CD4-positive, alpha-beta memory T cell (primary cell): Measurements from ENCODE around the gene PARP8. TPM values are rescaled to one million over a fixed set of nuclear protein-coding genes. Genes with fewer than 3 reads are reported as not detected.
"Not testable (repeated sequence)": the region's sequence is repeated elsewhere in the genome, so short reads cannot be mapped to it uniquely, and the experiment has no call there.

ENCODE experiments used
- CTCF ChIA-PET: fragments of 350-600 bp; sonication (Branson Sonifier 250); formaldehyde crosslinking; loops from one replicate; lab custom pipeline; 2021; ENCODE audit warnings: inconsistent platforms; ENCODE audit not compliant: partially characterized antibody; lab: Charles Lee
- POLR2A ChIA-PET: fragments of 350-600 bp; sonication (Branson Sonifier 250); formaldehyde crosslinking; loops from one replicate; lab custom pipeline; 2021; ENCODE audit not compliant: partially characterized antibody; lab: Charles Lee
- DNase-seq, 5 donors: peaks; one replicate each; pipeline versions ENCODE4 v3.0.0 to v3.0.0-alpha.2; 2020 to 2022; ENCODE audit warnings: mixed read lengths in 1 of 5
- H3K27ac ChIP-seq: one replicate; pipeline ENCODE4 v1.7.0; 2013; ENCODE audit warnings: low read depth, low read length
- H3K27me3 ChIP-seq: 2 replicates; pipeline ENCODE4 v1.7.0; 2013; ENCODE audit warnings: mild to moderate bottlenecking, low read length, moderate library complexity; ENCODE audit not compliant: insufficient read depth
- H3K36me3 ChIP-seq: 2 replicates; pipeline ENCODE4 v1.7.0; 2013; ENCODE audit warnings: mild to moderate bottlenecking, low read length, moderate library complexity; ENCODE audit not compliant: insufficient read depth
- H3K4me1 ChIP-seq: 2 replicates; pipeline ENCODE4 v1.7.0; 2013; ENCODE audit warnings: mild to moderate bottlenecking, low read length, moderate library complexity; ENCODE audit not compliant: insufficient read depth
- H3K4me3 ChIP-seq, 2 donors: one replicate each; pipeline ENCODE4 v1.7.0; 2013; ENCODE audit warnings: low read length in 2 of 2, mild to moderate bottlenecking in 1 of 2
- H3K9me3 ChIP-seq, 2 donors: one replicate each; pipeline ENCODE4 v1.7.0; 2013; ENCODE audit warnings: low read length in 2 of 2, control low read depth in 1 of 2; ENCODE audit not compliant: control insufficient read depth in 1 of 2
- H3K27ac Mint-ChIP-seq, 7 donors: one replicate each; pipeline ENCODE4 v1.8.0; 2020 to 2021; ENCODE audit warnings: mixed read lengths in 7 of 7, mild to moderate bottlenecking in 6 of 7, inconsistent platforms in 3 of 7, moderate library complexity in 3 of 7
- H3K27me3 Mint-ChIP-seq, 2 donors: one replicate each; pipeline ENCODE4 v1.8.0; 2020 to 2021; ENCODE audit warnings: mixed read lengths in 2 of 2
- H3K36me3 Mint-ChIP-seq, 2 donors: one replicate each; pipeline ENCODE4 v1.8.0; 2020 to 2021; ENCODE audit warnings: mixed read lengths in 2 of 2, inconsistent platforms in 1 of 2, mild to moderate bottlenecking in 1 of 2
- H3K4me1 Mint-ChIP-seq, 4 donors: one replicate each; pipeline ENCODE4 v1.8.0; 2020 to 2021; ENCODE audit warnings: mixed read lengths in 4 of 4, mild to moderate bottlenecking in 1 of 4
- H3K4me3 Mint-ChIP-seq, 8 donors: one replicate each; pipeline ENCODE4 v1.8.0; 2020 to 2021; ENCODE audit warnings: mixed read lengths in 8 of 8, mild to moderate bottlenecking in 7 of 8, moderate library complexity in 6 of 8, inconsistent platforms in 3 of 8
- H3K9me3 Mint-ChIP-seq, 8 donors: one replicate each; pipeline ENCODE4 v1.8.0; 2020 to 2021; ENCODE audit warnings: mixed read lengths in 8 of 8, mild to moderate bottlenecking in 5 of 8, inconsistent platforms in 3 of 8, moderate library complexity in 1 of 8
- intact Hi-C: fragments of 100-400 bp; cut with micrococcal nuclease; formaldehyde crosslinking; loops from one replicate; pipeline ENCODE4 v1.15.1; 2023
- polyA plus RNA-seq, 2 donors: library from polyadenylated mRNA; unstranded; fragments of 300-500 nt; fragmentation: Illumina TruSeq; gene quantifications; one replicate each; pipeline ENCODE4 v1.2.3, GENCODE V29; 2021
- total RNA-seq, 2 experiments: library from RNA; stranded (reverse); gene quantifications; one replicate each; pipeline ENCODE4 v1.2.3, GENCODE V29; 2021

PARP8 gene
- total and polyA plus RNA-seq, 4 experiments from 2014 or later = 89.5 to 184 (median 136) TPM

DNA sequence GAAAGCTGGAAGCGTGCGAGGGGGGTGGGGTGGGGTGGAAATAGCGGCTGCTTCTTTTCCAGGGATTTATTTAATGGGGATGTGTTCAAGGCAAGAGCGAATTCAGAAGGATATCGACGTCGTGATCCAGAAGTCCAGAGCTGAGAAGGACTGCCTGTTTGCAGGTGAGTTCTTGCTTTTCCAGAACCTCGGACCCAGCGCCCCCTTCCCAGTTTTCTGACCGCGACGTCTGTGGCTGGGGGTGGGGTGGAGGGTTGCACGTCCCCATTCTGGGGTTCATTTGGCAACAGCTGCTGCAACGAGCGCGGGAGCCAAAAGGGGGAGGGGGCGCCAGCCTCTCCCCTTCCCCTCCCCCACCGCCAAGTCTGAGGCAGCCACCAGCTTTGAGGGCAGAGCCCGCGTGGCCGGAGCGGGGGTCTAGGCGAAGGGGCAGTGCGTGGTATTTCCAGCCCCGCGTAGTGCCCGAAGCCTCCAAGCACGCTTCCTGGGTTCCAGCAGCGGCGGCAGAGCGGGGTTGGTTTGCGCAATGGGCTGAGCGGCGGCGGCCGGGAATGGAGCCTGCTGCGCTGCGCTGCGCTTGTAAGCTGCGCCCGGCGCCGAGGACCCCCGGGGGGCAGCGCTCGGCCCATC lies 701 bp downstream of the PARP8 start:
- intact Hi-C loops = loop anchor here (2.0 to 5.0 kb wide), 3 partner anchors 32 to 155 kb away; no protein-coding TSS in a partner anchor
- Histone ChIP-seq H3K9me3 (no peaks in the 10 kb centered on the region), H3K27me3 (no peaks in the 10 kb centered on the region), H3K4me1 (peaks cover 44% of the 10 kb centered on the region), H3K36me3 (peaks cover 3% of the 10 kb centered on the region), H3K27ac (peak overlapping the region; percentile 99), H3K4me3 (peak overlapping the region; percentile 65 to 68)
- Mint-ChIP-seq H3K4me3 (peak overlapping the region; percentile 91 to 98 (median 96)), H3K4me1 (peaks cover 27 to 68% (median 37%) of the 10 kb centered on the region in 4 donors), H3K9me3 (peaks cover 0 to 5% (median 0%) of the 10 kb centered on the region in 8 donors), H3K27me3 (peaks cover 0 to 4% of the 10 kb centered on the region in 2 donors), H3K27ac (peak overlapping the region; percentile 96 to 100 (median 99)), H3K36me3 (peaks cover 13 to 40% of the 10 kb centered on the region in 2 donors)
- POLR2A ChIA-PET = interaction anchor here (0.7 to 4.5 kb wide), 41 partner anchors 9 to 252 kb away, joined by 3 to 66 read pairs (median 4); partner anchors contain the start of gene EMB
- CTCF ChIA-PET = interaction anchor here (0.8 to 1.8 kb wide), 5 partner anchors 74 to 226 kb away, joined by 3 to 8 read pairs (median 3); partner anchors contain the start of gene EMB
- peak in 1 of 5 donors; percentile 73 for DNase-seq

DNA sequence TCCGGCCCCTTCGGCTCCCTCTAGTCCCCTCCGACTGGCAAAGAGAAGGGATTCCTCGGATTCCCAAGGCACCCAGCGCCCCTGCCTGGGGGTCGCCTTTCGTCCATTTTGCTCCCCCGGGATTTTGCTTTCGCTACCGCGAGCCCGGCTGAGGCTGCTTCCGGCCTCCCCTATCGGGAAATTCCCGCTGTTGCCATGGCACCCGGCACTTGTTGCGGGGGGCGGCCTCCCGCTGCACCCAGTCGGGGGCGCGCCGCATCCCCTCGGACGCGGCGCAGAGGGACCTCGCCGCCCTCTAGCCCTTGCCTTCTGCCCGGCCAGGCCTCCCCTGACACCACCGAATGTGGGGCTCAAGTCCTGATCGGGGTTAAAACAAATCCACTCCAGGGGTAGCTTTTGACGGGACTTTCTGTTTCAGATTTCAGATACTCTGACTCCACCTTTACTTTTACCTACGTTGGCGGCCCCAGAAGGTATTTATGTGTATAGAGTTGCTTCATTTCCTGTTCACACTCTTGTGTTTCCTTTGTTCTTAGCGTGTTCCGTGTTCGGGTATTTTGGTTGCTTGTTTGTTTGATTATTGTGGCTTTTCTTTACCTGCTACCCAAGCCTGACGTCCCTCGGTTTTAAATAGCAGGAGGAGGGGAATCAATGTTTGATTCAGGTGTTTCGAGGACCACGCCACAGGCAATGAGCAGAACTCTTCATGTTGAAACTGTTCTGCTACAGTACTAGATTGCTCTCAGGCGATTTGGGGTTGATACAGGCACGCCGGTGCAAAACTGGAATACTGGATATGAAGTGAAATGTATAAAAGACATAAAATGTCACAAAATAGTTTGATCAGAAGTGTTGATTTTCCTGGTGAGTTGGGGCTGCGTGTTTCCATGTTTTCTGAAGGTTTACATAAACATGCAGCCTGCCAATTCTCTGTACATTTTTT lies 1.5 kb downstream of the PARP8 start:
- Histone ChIP-seq H3K9me3 (no peaks in the 10 kb centered on the region), H3K4me1 (peaks cover 51% of the 10 kb centered on the region), H3K27me3 (no peaks in the 10 kb centered on the region), H3K36me3 (peaks cover 3% of the 10 kb centered on the region), H3K4me3 (peak overlapping the region; percentile 65 to 68), H3K27ac (peak overlapping the region; percentile 99)
- peak overlapping the region; percentile 96 to 100 (median 99) for H3K27ac Mint-ChIP-seq
- H3K4me1 Mint-ChIP-seq = peaks cover 32 to 69% (median 44%) of the 10 kb centered on the region in 4 donors
- H3K4me3 Mint-ChIP-seq = peak overlapping the region; percentile 91 to 98 (median 96)
- peaks cover 18 to 46% of the 10 kb centered on the region in 2 donors for H3K36me3 Mint-ChIP-seq
- peaks cover 0 to 4% of the 10 kb centered on the region in 2 donors for H3K27me3 Mint-ChIP-seq
- intact Hi-C loops = loop anchor here (1.0 to 5.0 kb wide), 8 partner anchors 33 to 228 kb away; no protein-coding TSS in a partner anchor
- ChIA-PET POLR2A (interaction anchor here (0.6 to 4.5 kb wide), 37 partner anchors 8 to 253 kb away, joined by 3 to 66 read pairs (median 4); partner anchors contain the start of gene EMB), CTCF (interaction anchor here (1.0 to 1.8 kb wide), 5 partner anchors 75 to 226 kb away, joined by 3 to 8 read pairs (median 3); partner anchors contain the start of gene EMB)
- peak; percentile 88 to 94 (median 91) for DNase-seq
- peaks cover 0 to 5% (median 0%) of the 10 kb centered on the region in 8 donors for H3K9me3 Mint-ChIP-seq

DNA sequence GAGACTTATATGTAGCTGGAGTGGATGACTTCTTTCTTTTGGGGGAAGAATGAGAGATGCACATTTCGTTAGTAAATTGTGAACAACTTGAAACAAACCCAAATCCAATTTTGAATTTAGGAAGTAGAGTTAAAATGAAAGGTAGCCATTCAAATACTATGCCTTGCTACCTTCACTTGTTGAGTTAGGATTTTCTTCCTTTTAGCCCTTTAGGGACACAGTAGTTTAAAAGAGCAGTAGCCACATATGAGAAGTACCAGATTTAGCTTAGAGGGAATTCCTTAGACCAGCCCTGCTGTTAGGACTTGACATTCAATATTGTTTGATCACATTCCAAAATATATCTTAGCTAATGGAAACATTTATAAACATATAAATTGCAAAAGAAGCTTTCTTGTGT lies 2.2 kb downstream of the PARP8 start:
- CTCF ChIA-PET = interaction anchor here (0.6 to 1.3 kb wide), 4 partner anchors 34 to 87 kb away, joined by 3 read pairs; no protein-coding TSS in a partner anchor
- H3K36me3 Mint-ChIP-seq = peaks cover 24 to 52% of the 10 kb centered on the region in 2 donors

DNA sequence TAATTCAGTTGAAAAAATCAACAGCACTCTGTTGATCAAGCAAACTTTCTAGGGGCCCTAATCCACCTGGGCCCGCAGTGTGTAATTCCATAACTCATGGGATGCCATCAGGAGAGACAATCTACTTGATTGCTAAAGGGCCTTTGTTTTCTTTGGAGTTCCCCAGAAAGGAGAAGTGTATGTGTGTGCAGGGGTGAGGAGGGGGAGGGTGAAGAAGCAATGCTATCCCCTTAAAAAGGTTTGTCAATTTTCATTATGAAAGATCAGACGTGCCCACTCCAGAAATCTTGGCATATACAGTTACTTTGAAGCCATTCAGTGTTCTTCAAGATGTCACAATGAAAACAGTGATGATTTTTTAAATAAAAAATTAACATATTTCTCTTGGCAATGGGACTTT lies 6.2 kb downstream of the PARP8 start:
- Mint-ChIP-seq H3K27ac (peak overlapping the region in 6 of 7 donors; percentile 16 to 91 (median 60)), H3K27me3 (no peaks in the 10 kb centered on the region), H3K4me3 (peak overlapping the region in 7 of 8 donors; percentile 42 to 87 (median 60)), H3K36me3 (peaks cover 50 to 64% of the 10 kb centered on the region in 2 donors), H3K9me3 (peaks cover 0 to 2% (median 0%) of the 10 kb centered on the region in 8 donors), H3K4me1 (peaks cover 55 to 91% (median 67%) of the 10 kb centered on the region in 4 donors)
- Histone ChIP-seq H3K27ac (peak overlapping the region; percentile 28), H3K27me3 (no peaks in the 10 kb centered on the region), H3K9me3 (no peaks in the 10 kb centered on the region), H3K36me3 (peaks cover 3% of the 10 kb centered on the region), H3K4me1 (peaks cover 85% of the 10 kb centered on the region), H3K4me3 (no peak overlapping the region)
- intact Hi-C loops = no loop called here
- DNase-seq = no peak
- POLR2A ChIA-PET = interaction anchor here (1.2 kb wide), 1 partner anchor 65 kb away, joined by 3 read pairs; no protein-coding TSS in a partner anchor
- CTCF ChIA-PET = no interaction called here

More for the DNA sequence above, 2.2 kb downstream of the PARP8 start:
- H3K4me1 ChIP-seq = peaks cover 57% of the 10 kb centered on the region
- not testable (repeated sequence) for H3K9me3 Mint-ChIP-seq, H3K9me3 ChIP-seq, H3K27me3 Mint-ChIP-seq, H3K36me3 ChIP-seq, H3K27me3 ChIP-seq
- H3K27ac ChIP-seq = peak overlapping the region; percentile 99
- intact Hi-C loops = loop anchor here (1.0 to 5.0 kb wide), 7 partner anchors 43 to 228 kb away; no protein-coding TSS in a partner anchor
- POLR2A ChIA-PET = interaction anchor here (0.7 to 4.5 kb wide), 11 partner anchors 13 to 228 kb away, joined by 3 to 66 read pairs (median 5); partner anchors contain the start of gene EMB
- peak overlapping the region; percentile 30 to 68 for H3K4me3 ChIP-seq
- H3K4me3 Mint-ChIP-seq = peak overlapping the region; percentile 91 to 98 (median 96)
- H3K27ac Mint-ChIP-seq = peak overlapping the region; percentile 96 to 100 (median 99)
- DNase-seq = peak in 1 of 5 donors; percentile 10
- peaks cover 36 to 71% (median 49%) of the 10 kb centered on the region in 4 donors for H3K4me1 Mint-ChIP-seq

DNA sequence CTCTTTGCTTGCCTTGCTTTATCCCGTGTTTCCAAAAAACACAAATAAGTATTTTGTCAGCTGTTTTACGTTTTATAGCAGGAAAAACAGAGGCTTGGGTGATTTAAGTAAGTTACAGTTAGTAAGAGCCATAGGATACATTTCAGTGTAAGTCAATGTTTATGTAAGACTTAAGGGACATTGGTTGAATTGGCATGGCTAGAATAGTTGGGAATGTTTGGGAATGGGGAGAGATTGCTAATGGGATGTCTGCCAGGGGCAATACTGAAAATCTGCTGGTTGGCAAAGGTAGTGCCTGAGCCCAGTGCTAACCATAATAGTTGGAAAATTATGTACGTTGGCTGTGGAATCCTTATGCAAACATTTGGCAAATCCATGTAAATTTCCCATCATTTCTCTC lies 7.0 kb downstream of the PARP8 start:
- H3K27me3 ChIP-seq, H3K27me3 Mint-ChIP-seq, H3K27ac ChIP-seq, intact Hi-C loops, DNase-seq, H3K4me3 ChIP-seq, CTCF ChIA-PET, H3K9me3 ChIP-seq, H3K36me3 ChIP-seq, H3K9me3 Mint-ChIP-seq: not testable (repeated sequence)
- Mint-ChIP-seq H3K36me3 (peaks cover 49 to 60% of the 10 kb centered on the region in 2 donors), H3K27ac (peak overlapping the region in 4 of 7 donors; percentile 58 to 91 (median 80)), H3K4me3 (peak overlapping the region in 6 of 8 donors; percentile 21 to 76 (median 48)), H3K4me1 (peaks cover 57 to 90% (median 70%) of the 10 kb centered on the region in 4 donors)
- peaks cover 88% of the 10 kb centered on the region for H3K4me1 ChIP-seq
- POLR2A ChIA-PET = interaction anchor here (0.7 to 1.3 kb wide), 3 partner anchors 37 to 233 kb away, joined by 3 to 4 read pairs (median 3); no protein-coding TSS in a partner anchor

DNA sequence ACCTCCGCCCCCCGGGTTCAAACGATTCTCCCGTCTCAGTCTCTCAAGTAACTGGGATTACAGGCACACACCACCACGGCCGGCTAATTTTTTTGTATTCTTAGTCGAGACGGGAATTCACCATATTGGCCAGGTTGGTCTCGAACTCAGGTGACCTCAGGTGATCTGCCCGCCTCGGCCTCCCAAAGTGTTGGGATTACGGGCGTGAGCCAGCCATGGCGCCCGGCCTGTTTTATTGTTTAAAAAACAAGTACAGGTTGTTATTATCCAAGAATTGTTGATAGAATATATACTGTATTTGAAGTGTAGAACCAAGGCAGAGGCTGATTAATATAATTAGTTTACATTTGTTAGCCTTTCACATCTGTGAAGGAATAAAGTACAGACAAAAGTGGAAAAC lies 8.9 kb downstream of the PARP8 start:
- no peak for DNase-seq
- H3K4me3 ChIP-seq = no peak overlapping the region
- CTCF ChIA-PET = no interaction called here
- H3K27ac ChIP-seq = no peak overlapping the region
- H3K4me1 ChIP-seq = peaks cover 89% of the 10 kb centered on the region
- Mint-ChIP-seq H3K27ac (peak overlapping the region in 3 of 7 donors; percentile 29 to 57 (median 43)), H3K9me3 (no peaks in the 10 kb centered on the region), H3K27me3 (no peaks in the 10 kb centered on the region), H3K4me3 (peak overlapping the region in 6 of 8 donors; percentile 9 to 62 (median 44)), H3K36me3 (peaks cover 57 to 65% of the 10 kb centered on the region in 2 donors), H3K4me1 (peaks cover 65 to 91% (median 80%) of the 10 kb centered on the region in 4 donors)
- intact Hi-C loops = no loop called here
- H3K9me3 ChIP-seq = no peaks in the 10 kb centered on the region
- no peaks in the 10 kb centered on the region for H3K27me3 ChIP-seq
- peaks cover 3% of the 10 kb centered on the region for H3K36me3 ChIP-seq
- POLR2A ChIA-PET = interaction anchor here (1.6 kb wide), 1 partner anchor 8 kb away, joined by 14 read pairs; the partner anchor contains the start of gene PARP8
